GM23338 (cell line): ENCODE results near the gene CARMIL1. TPM values are rescaled to one million over a fixed set of nuclear protein-coding genes. Genes with fewer than 3 reads are reported as not detected.

ENCODE experiments used
- ATAC-seq: fragments of 200-7000 bp; cut with Tn5 transposase; 3 replicates; pipeline ENCODE4 v1.9.1; 2020
- DNase-seq: peaks from one replicate; pipeline ENCODE4 v3.0.0-alpha.2; 2015; ENCODE audit warnings: low spot score
- H2AFZ ChIP-seq: fragments of 200-600 bp; sonication (generic); 2 replicates; pipeline ENCODE4 v1.8.0; 2016; ENCODE audit warnings: antibody characterized with exemption, mild to moderate bottlenecking, moderate library complexity
- H3F3A ChIP-seq: fragments of 200-600 bp; sonication (generic); replicated peaks from 2 replicates; pipeline ENCODE4 v1.8.0; 2017; ENCODE audit warnings: antibody characterized with exemption, mixed run types, low read depth
- H3K27ac ChIP-seq: fragments of 200-600 bp; sonication (generic); 2 replicates; pipeline ENCODE4 v1.6.1; 2016; ENCODE audit warnings: low read depth
- H3K27me3 ChIP-seq: fragments of 200-600 bp; sonication (generic); 2 replicates; pipeline ENCODE4 v1.8.0; 2016; ENCODE audit warnings: mild to moderate bottlenecking, mixed run types, moderate library complexity; ENCODE audit not compliant: insufficient read depth
- H3K36me3 ChIP-seq: fragments of 200-600 bp; sonication (generic); 2 replicates; pipeline ENCODE4 v1.8.0; 2016; ENCODE audit warnings: mild to moderate bottlenecking; ENCODE audit not compliant: insufficient read depth
- H3K4me1 ChIP-seq: fragments of 200-600 bp; sonication (generic); 2 replicates; pipeline ENCODE4 v1.8.0; 2016; ENCODE audit warnings: mild to moderate bottlenecking, moderate library complexity; ENCODE audit not compliant: insufficient read depth
- H3K4me2 ChIP-seq: fragments of 200-600 bp; sonication (generic); 2 replicates; pipeline ENCODE4 v1.7.1; 2017; ENCODE audit warnings: mixed run types
- H3K4me3 ChIP-seq: fragments of 200-600 bp; sonication (generic); 2 replicates; pipeline ENCODE4 v1.6.1; 2016; ENCODE audit warnings: mixed run types
- H3K79me2 ChIP-seq: fragments of 200-600 bp; sonication (generic); replicated peaks from 2 replicates; pipeline ENCODE4 v1.8.0; 2017; ENCODE audit warnings: mild to moderate bottlenecking; ENCODE audit not compliant: insufficient read depth
- H3K9me2 ChIP-seq: fragments of 200-600 bp; sonication (generic); 2 replicates; pipeline ENCODE4 v1.8.0; 2017; ENCODE audit not compliant: insufficient read depth
- H4K20me1 ChIP-seq: fragments of 200-600 bp; sonication (generic); replicated peaks from 2 replicates; pipeline ENCODE4 v1.8.0; 2017; ENCODE audit warnings: mild to moderate bottlenecking; ENCODE audit not compliant: insufficient read depth
- H3K27ac Mint-ChIP-seq: 2 replicates; pipeline ENCODE4 v1.8.0; 2020; ENCODE audit warnings: inconsistent platforms, mild to moderate bottlenecking, moderate library complexity, mixed read lengths
- H3K27me3 Mint-ChIP-seq: 3 replicates; pipeline ENCODE4 v1.8.0; 2022; ENCODE audit warnings: low read depth, mild to moderate bottlenecking, moderate library complexity, mixed read lengths, inconsistent platforms; ENCODE audit not compliant: insufficient read depth, poor library complexity
- H3K36me3 Mint-ChIP-seq: 3 replicates; pipeline ENCODE4 v1.8.0; 2021; ENCODE audit warnings: low read depth, mild to moderate bottlenecking, inconsistent platforms, moderate library complexity, mixed read lengths
- H3K4me1 Mint-ChIP-seq: 3 replicates; pipeline ENCODE4 v1.8.0; 2020; ENCODE audit warnings: mild to moderate bottlenecking, inconsistent platforms, mixed read lengths
- H3K4me3 Mint-ChIP-seq: 3 replicates; pipeline ENCODE4 v1.8.0; 2021; ENCODE audit warnings: moderate library complexity, mild to moderate bottlenecking, inconsistent platforms, mixed read lengths
- H3K9me3 Mint-ChIP-seq: 3 replicates; pipeline ENCODE4 v1.8.0; 2020; ENCODE audit warnings: moderate library complexity, mild to moderate bottlenecking, inconsistent platforms, mixed read lengths
- CREB1 ChIP-seq: fragments of 250-450 bp; sonication (Bioruptor Pico); IDR thresholded peaks from 2 replicates; pipeline ENCODE4 v1.5.0; 2020; ENCODE audit warnings: low read depth, mild to moderate bottlenecking, moderate library complexity
- EZH2phosphoT487 ChIP-seq: fragments of 200-600 bp; sonication (generic); IDR thresholded peaks from one replicate; pipeline ENCODE4 v1.8.1; 2018; ENCODE audit warnings: antibody characterized with exemption; ENCODE audit not compliant: unreplicated experiment
- ZNF331 ChIP-seq: fragments of 250-450 bp; sonication (Bioruptor Pico); IDR thresholded peaks from 2 replicates; pipeline ENCODE4 v1.5.0; 2020; ENCODE audit warnings: low read depth, mild to moderate bottlenecking, moderate library complexity
- polyA plus RNA-seq: library from polyadenylated mRNA; unstranded; fragments of >200 nt; fragmentation: Nextera tagmentation; extraction: Ambion mirVana; gene quantifications from 2 replicates; pipeline ENCODE4 v1.2.1, GENCODE V29; 2016
- total RNA-seq: library from RNA; depleted of rRNA; stranded (reverse); fragments of >200 nt; shearing (Covaris generic); gene quantifications from 2 replicates; pipeline ENCODE4 v1.2.3, GENCODE V29; 2014
- TF ChIP-seq, protein P1 (sequence below): fragments of 250-450 bp; sonication (Bioruptor Pico); IDR thresholded peaks from 2 replicates; pipeline ENCODE4 v1.5.0; 2020; ENCODE audit warnings: mild to moderate bottlenecking, moderate library complexity
- TF ChIP-seq, protein P2 (sequence below): IDR thresholded peaks from one replicate; pipeline ENCODE4 v1.6.1; 2018; ENCODE audit warnings: antibody characterized with exemption; ENCODE audit not compliant: unreplicated experiment
- TF ChIP-seq, protein P3 (sequence below), 2 experiments: fragments of 200-600 bp in 1 of 2; sonication (generic) in 1 of 2; conservative IDR thresholded peaks; 2 replicates each; pipeline versions ENCODE4 v1.5.1 to v1.6.1; 2016 to 2017; ENCODE audit warnings: antibody characterized with exemption in 2 of 2, low read depth in 2 of 2, mild to moderate bottlenecking in 2 of 2, moderate library complexity in 1 of 2

CARMIL1 gene
- total and polyA plus RNA-seq, 2 experiments from 2014 or later, result 43.2 to 66.9 TPM

DNA sequence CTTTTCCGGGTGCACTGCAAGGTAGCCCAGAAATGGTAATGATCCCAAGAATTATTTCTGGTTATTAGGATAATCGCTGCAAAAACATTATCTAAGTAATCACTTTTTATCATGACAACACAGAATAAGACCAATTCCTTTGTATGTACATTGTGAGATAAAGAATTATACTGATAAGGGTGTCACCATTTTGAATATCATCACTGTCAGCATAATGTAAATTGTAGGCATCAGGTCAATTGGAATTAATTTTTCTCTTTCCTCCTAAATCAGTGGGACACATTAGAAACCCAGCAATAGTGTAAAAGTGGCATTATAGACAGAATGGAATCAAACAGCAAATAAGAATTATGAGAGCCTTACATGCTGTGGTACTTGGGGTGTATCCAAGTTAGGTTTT is 189.7 kb downstream of the CARMIL1 start:
- H3K4me1 Mint-ChIP-seq, result peaks cover 11% of the 10 kb centered on the region
- DNase-seq (no peak), ATAC-seq (no peak)
- Histone ChIP-seq H3K4me3 (no peak overlapping the region), H2AFZ (no peak overlapping the region), H3K9me2 (no peaks in the 10 kb centered on the region), H3K27me3 (no peaks in the 10 kb centered on the region), H3K79me2 (no peaks in the 10 kb centered on the region), H3F3A (no peaks in the 10 kb centered on the region), H4K20me1 (no peaks in the 10 kb centered on the region; the same call in 1 of the 2 replicates), H3K4me2 (no peak overlapping the region), H3K36me3 (no peaks in the 10 kb centered on the region), H3K27ac (no peak overlapping the region), H3K4me1 (peaks cover 9% of the 10 kb centered on the region)
- H3K27me3 Mint-ChIP-seq, result no peaks in the 10 kb centered on the region
- no peaks in the 10 kb centered on the region for H3K9me3 Mint-ChIP-seq
- no peak overlapping the region for H3K27ac Mint-ChIP-seq
- H3K36me3 Mint-ChIP-seq, result peaks cover 15% of the 10 kb centered on the region; the same call in 2 of the 3 replicates
- no peak overlapping the region for H3K4me3 Mint-ChIP-seq
- no peak for TF ChIP-seq CREB1 (CRISPR knock-in tag)

DNA sequence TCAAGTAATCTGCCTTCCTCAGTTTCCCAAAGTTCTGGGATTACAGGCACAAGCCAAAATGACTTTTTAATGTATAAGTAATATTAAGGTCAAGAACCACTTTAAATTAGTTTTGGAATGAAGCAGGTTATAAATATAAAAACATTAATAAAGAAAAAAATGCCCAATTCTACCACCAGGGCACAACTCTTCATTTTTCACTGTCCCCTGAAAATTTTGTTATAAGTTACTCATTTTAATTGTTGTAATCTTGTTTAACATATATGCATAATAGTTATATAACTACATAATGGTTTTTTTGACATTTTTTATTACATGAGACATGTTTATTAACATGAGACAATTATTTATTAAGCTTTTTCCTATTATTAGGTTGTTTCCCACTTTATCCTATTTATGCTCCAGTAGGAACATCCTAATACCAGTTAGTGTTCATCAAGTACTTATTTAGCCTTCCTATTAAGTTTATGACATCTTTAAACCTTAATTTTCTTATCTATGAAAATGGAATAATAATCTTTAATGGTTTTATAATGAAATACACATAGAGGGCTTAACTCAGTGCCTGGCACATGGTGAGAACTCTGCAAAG is 190.7 kb downstream of the CARMIL1 start:
- ATAC-seq, result no peak
- Histone ChIP-seq H3K79me2 (no peaks in the 10 kb centered on the region), H3K27ac (no peak overlapping the region), H3K27me3 (no peaks in the 10 kb centered on the region), H3K4me3 (no peak overlapping the region), H3K4me1 (no peaks in the 10 kb centered on the region), H3K36me3 (no peaks in the 10 kb centered on the region), H4K20me1 (no peaks in the 10 kb centered on the region; the same call in 1 of the 2 replicates), H3F3A (no peaks in the 10 kb centered on the region), H3K9me2 (no peaks in the 10 kb centered on the region), H3K4me2 (no peak overlapping the region), H2AFZ (no peak overlapping the region)
- H3K27ac Mint-ChIP-seq, result no peak overlapping the region
- H3K4me1 Mint-ChIP-seq, result peaks cover 2% of the 10 kb centered on the region; the same call in 2 of the 3 replicates
- H3K36me3 Mint-ChIP-seq, result peaks cover 21% of the 10 kb centered on the region; the same call in 2 of the 3 replicates
- H3K9me3 Mint-ChIP-seq, result no peaks in the 10 kb centered on the region
- no peak overlapping the region for H3K4me3 Mint-ChIP-seq
- TF ChIP-seq ZNF331 (CRISPR knock-in tag), result no peak
- TF ChIP-seq, protein P1, sequence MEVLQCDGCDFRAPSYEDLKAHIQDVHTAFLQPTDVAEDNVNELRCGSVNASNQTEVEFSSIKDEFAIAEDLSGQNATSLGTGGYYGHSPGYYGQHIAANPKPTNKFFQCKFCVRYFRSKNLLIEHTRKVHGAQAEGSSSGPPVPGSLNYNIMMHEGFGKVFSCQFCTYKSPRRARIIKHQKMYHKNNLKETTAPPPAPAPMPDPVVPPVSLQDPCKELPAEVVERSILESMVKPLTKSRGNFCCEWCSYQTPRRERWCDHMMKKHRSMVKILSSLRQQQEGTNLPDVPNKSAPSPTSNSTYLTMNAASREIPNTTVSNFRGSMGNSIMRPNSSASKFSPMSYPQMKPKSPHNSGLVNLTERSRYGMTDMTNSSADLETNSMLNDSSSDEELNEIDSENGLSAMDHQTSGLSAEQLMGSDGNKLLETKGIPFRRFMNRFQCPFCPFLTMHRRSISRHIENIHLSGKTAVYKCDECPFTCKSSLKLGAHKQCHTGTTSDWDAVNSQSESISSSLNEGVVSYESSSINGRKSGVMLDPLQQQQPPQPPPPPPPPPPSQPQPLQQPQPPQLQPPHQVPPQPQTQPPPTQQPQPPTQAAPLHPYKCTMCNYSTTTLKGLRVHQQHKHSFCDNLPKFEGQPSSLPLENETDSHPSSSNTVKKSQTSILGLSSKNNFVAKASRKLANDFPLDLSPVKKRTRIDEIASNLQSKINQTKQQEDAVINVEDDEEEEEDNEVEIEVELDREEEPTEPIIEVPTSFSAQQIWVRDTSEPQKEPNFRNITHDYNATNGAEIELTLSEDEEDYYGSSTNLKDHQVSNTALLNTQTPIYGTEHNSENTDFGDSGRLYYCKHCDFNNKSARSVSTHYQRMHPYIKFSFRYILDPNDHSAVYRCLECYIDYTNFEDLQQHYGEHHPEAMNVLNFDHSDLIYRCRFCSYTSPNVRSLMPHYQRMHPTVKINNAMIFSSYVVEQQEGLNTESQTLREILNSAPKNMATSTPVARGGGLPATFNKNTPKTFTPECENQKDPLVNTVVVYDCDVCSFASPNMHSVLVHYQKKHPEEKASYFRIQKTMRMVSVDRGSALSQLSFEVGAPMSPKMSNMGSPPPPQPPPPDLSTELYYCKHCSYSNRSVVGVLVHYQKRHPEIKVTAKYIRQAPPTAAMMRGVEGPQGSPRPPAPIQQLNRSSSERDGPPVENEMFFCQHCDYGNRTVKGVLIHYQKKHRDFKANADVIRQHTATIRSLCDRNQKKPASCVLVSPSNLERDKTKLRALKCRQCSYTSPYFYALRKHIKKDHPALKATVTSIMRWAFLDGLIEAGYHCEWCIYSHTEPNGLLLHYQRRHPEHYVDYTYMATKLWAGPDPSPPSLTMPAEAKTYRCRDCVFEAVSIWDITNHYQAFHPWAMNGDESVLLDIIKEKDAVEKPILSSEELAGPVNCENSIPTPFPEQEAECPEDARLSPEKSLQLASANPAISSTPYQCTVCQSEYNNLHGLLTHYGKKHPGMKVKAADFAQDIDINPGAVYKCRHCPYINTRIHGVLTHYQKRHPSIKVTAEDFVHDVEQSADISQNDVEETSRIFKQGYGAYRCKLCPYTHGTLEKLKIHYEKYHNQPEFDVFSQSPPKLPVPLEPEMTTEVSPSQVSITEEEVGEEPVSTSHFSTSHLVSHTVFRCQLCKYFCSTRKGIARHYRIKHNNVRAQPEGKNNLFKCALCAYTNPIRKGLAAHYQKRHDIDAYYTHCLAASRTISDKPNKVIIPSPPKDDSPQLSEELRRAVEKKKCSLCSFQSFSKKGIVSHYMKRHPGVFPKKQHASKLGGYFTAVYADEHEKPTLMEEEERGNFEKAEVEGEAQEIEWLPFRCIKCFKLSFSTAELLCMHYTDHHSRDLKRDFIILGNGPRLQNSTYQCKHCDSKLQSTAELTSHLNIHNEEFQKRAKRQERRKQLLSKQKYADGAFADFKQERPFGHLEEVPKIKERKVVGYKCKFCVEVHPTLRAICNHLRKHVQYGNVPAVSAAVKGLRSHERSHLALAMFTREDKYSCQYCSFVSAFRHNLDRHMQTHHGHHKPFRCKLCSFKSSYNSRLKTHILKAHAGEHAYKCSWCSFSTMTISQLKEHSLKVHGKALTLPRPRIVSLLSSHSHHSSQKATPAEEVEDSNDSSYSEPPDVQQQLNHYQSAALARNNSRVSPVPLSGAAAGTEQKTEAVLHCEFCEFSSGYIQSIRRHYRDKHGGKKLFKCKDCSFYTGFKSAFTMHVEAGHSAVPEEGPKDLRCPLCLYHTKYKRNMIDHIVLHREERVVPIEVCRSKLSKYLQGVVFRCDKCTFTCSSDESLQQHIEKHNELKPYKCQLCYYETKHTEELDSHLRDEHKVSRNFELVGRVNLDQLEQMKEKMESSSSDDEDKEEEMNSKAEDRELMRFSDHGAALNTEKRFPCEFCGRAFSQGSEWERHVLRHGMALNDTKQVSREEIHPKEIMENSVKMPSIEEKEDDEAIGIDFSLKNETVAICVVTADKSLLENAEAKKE (CRISPR knock-in tag), result no peak
- TF ChIP-seq, protein P2, sequence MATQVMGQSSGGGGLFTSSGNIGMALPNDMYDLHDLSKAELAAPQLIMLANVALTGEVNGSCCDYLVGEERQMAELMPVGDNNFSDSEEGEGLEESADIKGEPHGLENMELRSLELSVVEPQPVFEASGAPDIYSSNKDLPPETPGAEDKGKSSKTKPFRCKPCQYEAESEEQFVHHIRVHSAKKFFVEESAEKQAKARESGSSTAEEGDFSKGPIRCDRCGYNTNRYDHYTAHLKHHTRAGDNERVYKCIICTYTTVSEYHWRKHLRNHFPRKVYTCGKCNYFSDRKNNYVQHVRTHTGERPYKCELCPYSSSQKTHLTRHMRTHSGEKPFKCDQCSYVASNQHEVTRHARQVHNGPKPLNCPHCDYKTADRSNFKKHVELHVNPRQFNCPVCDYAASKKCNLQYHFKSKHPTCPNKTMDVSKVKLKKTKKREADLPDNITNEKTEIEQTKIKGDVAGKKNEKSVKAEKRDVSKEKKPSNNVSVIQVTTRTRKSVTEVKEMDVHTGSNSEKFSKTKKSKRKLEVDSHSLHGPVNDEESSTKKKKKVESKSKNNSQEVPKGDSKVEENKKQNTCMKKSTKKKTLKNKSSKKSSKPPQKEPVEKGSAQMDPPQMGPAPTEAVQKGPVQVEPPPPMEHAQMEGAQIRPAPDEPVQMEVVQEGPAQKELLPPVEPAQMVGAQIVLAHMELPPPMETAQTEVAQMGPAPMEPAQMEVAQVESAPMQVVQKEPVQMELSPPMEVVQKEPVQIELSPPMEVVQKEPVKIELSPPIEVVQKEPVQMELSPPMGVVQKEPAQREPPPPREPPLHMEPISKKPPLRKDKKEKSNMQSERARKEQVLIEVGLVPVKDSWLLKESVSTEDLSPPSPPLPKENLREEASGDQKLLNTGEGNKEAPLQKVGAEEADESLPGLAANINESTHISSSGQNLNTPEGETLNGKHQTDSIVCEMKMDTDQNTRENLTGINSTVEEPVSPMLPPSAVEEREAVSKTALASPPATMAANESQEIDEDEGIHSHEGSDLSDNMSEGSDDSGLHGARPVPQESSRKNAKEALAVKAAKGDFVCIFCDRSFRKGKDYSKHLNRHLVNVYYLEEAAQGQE, result no peak
- TF ChIP-seq CREB1 (CRISPR knock-in tag), result no peak
- no peak for TF ChIP-seq EZH2phosphoT487
- TF ChIP-seq, protein P3, sequence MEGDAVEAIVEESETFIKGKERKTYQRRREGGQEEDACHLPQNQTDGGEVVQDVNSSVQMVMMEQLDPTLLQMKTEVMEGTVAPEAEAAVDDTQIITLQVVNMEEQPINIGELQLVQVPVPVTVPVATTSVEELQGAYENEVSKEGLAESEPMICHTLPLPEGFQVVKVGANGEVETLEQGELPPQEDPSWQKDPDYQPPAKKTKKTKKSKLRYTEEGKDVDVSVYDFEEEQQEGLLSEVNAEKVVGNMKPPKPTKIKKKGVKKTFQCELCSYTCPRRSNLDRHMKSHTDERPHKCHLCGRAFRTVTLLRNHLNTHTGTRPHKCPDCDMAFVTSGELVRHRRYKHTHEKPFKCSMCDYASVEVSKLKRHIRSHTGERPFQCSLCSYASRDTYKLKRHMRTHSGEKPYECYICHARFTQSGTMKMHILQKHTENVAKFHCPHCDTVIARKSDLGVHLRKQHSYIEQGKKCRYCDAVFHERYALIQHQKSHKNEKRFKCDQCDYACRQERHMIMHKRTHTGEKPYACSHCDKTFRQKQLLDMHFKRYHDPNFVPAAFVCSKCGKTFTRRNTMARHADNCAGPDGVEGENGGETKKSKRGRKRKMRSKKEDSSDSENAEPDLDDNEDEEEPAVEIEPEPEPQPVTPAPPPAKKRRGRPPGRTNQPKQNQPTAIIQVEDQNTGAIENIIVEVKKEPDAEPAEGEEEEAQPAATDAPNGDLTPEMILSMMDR (conservative IDR thresholded peaks at IDR 0.05; ENCODE audit: low read depth in 2 of 2), result peak in 1 of 2 experiments; percentile 41; a peak in 1 of 4 replicates
- H3K27me3 Mint-ChIP-seq, result no peaks in the 10 kb centered on the region
- DNase-seq, result no peak
